Peyer's patch (tissue), 4 donors: ENCODE results near the gene ANKRD55.

Experiments
- CTCF ChIP-seq, 6 experiments: fragments of 450-650 bp in 4 of 6; fragments of 200-600 bp in 2 of 6; sonication (generic) in 1 of 6; IDR thresholded peaks; one replicate each; pipeline ENCODE4 v1.5.1; 2017 to 2019; ENCODE audit warnings: antibody characterized with exemption in 6 of 6, mild to moderate bottlenecking in 3 of 6, moderate library complexity in 1 of 6
- POLR2A ChIP-seq, 2 donors: fragments of 450-650 bp; IDR thresholded peaks; one replicate each; pipeline ENCODE4 v1.5.1; 2017; ENCODE audit warnings: antibody characterized with exemption in 2 of 2, mild to moderate bottlenecking in 2 of 2, moderate library complexity in 2 of 2

- TF ChIP-seq CTCF (IDR thresholded peaks at IDR 0.05) (no peak), POLR2A (IDR thresholded peaks at IDR 0.05) (no peak)
Measured at GRCh38 chr5:56230576-56230975, 2.6 kb downstream of the ANKRD55 start.
